ENCODE results near the gene SKAP1. TPM values are rescaled to one million over a fixed set of nuclear protein-coding genes. Genes with fewer than 3 reads are reported as not detected.
"Not testable (repeated sequence)": the region's sequence is repeated elsewhere in the genome, so short reads cannot be mapped to it uniquely, and the experiment has no call there.

Gene SKAP1
- total RNA-seq, 1 donor from 2014 or later: 51.9 TPM

DNA sequence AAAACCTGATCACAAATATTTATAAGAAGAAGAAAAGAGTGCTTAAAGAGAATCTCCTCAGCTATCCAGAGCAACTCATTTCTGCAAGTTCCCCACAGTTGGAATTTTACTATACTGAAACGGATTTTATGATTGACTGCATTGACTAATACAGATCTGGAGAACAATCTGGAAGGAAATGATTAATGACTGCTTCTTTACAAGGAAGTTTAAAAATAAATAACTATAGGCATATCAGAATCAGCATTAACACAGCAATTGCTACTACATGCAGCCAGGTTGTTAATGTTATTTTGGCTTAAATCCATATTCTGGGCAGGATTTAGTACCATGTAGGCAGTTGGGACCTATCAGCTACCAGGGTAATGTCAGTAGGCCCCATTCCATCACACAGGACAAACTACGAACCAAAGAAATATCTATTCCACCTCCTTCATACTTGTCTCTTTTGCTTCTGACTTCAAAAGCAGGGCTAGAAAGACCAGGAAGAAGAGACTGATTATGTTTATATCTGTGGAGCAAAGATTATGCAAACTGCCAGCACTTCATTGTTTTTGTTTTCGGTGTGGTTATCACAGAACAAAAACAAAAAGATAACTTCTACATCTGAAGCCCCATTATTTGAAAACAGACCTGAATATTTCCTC is 3.9 kb downstream of the SKAP1 start:
- Mint-ChIP-seq H3K4me1 (ENCODE audit: low read depth) (peaks cover 71% of the 10 kb centered on the region), H3K9me3 (no peaks in the 10 kb centered on the region), H3K4me3 (peak overlapping the region; percentile 74), H3K27me3 (ENCODE audit: insufficient read depth) (peaks cover 1% of the 10 kb centered on the region), H3K27ac (peak overlapping the region; percentile 99), H3K36me3 (ENCODE audit: low read depth) (peaks cover 17% of the 10 kb centered on the region)
- DNase-seq (ENCODE audit: low spot score): no peak
- intact Hi-C loops (cut with micrococcal nuclease): loop anchor here (10.0 kb wide), 1 partner anchor 769 kb away; no protein-coding TSS in a partner anchor

DNA sequence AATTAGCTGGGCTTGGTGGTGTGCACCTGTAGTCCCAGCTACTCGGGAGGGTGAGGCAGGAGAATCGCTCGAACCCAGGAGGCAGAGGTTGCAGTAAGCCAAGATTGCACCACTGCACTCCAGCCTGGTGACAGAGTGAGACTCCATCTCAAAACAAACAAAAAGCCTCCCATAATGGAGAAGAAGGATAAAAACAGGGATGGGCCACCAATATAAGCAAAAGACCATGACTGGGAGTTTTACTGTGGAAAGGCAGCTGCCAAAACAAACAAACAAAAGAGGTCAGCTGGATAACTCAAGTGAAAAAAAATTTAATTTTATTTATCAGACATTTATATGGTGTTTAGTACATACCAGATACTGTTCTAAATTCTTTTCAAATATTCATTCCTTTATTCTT is 8.0 kb downstream of the SKAP1 start:
- H3K27ac Mint-ChIP-seq; DNase-seq (ENCODE audit: low spot score); H3K4me3 Mint-ChIP-seq; H3K9me3 Mint-ChIP-seq; H3K27me3 Mint-ChIP-seq (ENCODE audit: insufficient read depth): not testable (repeated sequence)
- peaks cover 16% of the 10 kb centered on the region for H3K36me3 Mint-ChIP-seq (ENCODE audit: low read depth)
- intact Hi-C loops (cut with micrococcal nuclease): loop anchor here (10.0 kb wide), 1 partner anchor 773 kb away; no protein-coding TSS in a partner anchor
- H3K4me1 Mint-ChIP-seq (ENCODE audit: low read depth): peaks cover 56% of the 10 kb centered on the region

DNA sequence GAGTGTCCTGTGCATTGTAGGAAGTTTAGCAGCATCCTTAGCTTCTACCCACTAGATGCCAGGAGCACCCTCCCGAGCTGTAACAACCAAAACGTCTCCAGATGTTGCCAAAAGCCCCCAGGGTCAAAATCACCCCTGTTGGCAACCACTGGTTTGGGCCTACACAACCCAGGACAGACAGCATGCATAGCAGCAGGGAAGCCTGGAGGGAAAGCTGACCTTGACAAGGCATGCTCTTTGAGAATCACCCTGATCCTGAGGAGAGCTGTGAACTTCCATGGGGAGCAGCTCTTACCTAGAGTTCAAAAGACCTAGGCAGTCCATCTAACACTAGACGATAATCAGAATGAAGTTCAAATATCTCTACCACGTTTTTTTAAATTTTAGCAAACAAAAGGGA is 9.2 kb downstream of the SKAP1 start:
- Mint-ChIP-seq H3K9me3 (no peaks in the 10 kb centered on the region), H3K4me1 (ENCODE audit: low read depth) (peaks cover 56% of the 10 kb centered on the region), H3K27me3 (ENCODE audit: insufficient read depth) (no peaks in the 10 kb centered on the region), H3K36me3 (ENCODE audit: low read depth) (peaks cover 16% of the 10 kb centered on the region), H3K27ac (no peak overlapping the region), H3K4me3 (no peak overlapping the region)
- intact Hi-C loops (cut with micrococcal nuclease): loop anchor here (10.0 kb wide), 1 partner anchor 774 kb away; no protein-coding TSS in a partner anchor
- no peak for DNase-seq (ENCODE audit: low spot score)

DNA sequence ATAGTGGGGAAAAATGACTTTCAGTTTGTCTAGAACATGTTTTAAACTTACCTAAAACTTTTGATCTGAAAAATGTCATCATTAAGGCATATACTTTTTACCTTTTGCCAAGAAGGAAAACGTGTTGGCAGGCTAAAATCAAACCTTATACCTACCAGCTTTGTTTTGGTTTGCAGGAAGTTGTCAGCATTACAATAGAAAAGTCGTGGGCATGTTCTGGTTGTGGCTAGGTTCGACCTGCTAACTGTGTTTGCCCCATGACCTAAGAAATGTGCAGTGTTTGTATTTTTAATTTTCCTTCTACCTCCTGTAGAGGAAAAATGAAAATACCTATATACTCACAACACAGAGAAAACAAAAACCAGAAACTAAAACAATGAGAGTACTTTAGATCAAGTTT is 13.0 kb downstream of the SKAP1 start:
- H3K9me3 Mint-ChIP-seq: no peaks in the 10 kb centered on the region
- H3K4me3 Mint-ChIP-seq: peak overlapping the region; percentile 41
- no peak for DNase-seq (ENCODE audit: low spot score)
- H3K27ac Mint-ChIP-seq: peak overlapping the region; percentile 77
- no peaks in the 10 kb centered on the region for H3K27me3 Mint-ChIP-seq (ENCODE audit: insufficient read depth)
- intact Hi-C loops (cut with micrococcal nuclease): no loop called here
- peaks cover 77% of the 10 kb centered on the region for H3K4me1 Mint-ChIP-seq (ENCODE audit: low read depth)
- H3K36me3 Mint-ChIP-seq (ENCODE audit: low read depth): peaks cover 22% of the 10 kb centered on the region

DNA sequence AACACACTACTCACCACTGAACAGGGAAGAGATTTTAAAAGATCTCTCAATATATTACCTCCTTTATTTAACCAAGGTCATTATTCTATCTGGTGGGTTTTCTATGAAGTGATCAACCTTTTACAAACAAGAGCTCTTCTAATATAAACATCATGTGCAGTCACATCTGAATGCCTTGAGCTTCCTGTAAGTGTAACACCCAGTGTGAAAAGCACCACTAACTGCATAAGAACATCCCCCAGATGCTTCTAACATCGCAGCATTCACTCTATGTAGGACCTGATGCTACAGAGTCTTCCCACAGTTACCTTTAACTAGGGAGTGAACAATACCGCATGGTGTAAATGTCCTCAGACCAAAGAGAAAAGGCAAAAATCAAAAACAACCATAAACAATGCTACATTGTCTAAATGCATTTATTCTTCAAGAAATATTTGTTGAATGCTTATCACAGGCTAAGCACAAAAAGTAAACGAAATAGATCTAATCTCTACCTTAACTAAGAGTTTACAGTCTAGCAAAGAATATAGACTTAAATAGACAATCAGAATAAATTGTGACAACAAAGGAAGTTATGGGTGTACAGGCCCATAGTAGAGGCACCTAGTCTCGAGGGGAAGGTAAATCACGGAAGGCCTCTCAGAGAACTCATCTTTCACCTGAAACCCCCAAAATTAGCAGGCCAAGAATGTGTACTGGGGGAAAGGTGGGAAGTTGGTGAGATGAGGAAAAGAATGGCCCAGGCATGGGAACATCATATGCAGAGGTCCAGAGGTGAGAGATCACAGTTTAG is 16.2 kb downstream of the SKAP1 start:
- no peaks in the 10 kb centered on the region for H3K9me3 Mint-ChIP-seq
- no peaks in the 10 kb centered on the region for H3K27me3 Mint-ChIP-seq (ENCODE audit: insufficient read depth)
- H3K4me1 Mint-ChIP-seq (ENCODE audit: low read depth): peaks cover 82% of the 10 kb centered on the region
- peak overlapping the region; percentile 86 for H3K27ac Mint-ChIP-seq
- H3K36me3 Mint-ChIP-seq (ENCODE audit: low read depth): peaks cover 31% of the 10 kb centered on the region
- H3K4me3 Mint-ChIP-seq: peak overlapping the region; percentile 24
- intact Hi-C loops (cut with micrococcal nuclease): loop anchor here (1.0 to 5.0 kb wide), 7 partner anchors 15 to 165 kb away; partner anchors contain the start of gene HOXB4
- no peak for DNase-seq (ENCODE audit: low spot score)

DNA sequence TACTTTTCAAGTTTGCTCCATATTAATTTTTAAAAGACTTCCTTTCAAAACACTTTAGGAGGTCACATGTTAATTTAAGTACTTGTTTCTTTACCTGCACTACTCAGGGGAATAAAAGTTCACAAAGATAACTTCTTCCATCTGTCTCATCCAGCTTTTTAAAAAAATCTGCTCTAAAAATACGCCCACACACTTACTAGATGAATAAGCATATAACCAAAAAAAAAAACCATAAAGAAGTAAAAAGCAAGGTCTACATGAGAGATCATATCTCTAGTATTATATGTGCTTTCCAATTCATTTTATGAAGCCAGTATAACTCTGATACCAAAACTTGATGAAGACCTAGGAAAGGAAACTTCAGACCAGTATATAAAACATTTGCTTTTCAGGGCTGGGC is 17.2 kb downstream of the SKAP1 start:
- H3K4me3 Mint-ChIP-seq: peak overlapping the region; percentile 16
- peaks cover 81% of the 10 kb centered on the region for H3K4me1 Mint-ChIP-seq (ENCODE audit: low read depth)
- H3K27ac Mint-ChIP-seq: peak overlapping the region; percentile 87
- H3K36me3 Mint-ChIP-seq (ENCODE audit: low read depth): peaks cover 30% of the 10 kb centered on the region
- H3K27me3 Mint-ChIP-seq (ENCODE audit: insufficient read depth): no peaks in the 10 kb centered on the region
- H3K9me3 Mint-ChIP-seq: no peaks in the 10 kb centered on the region
- no peak for DNase-seq (ENCODE audit: low spot score)
- intact Hi-C loops (cut with micrococcal nuclease): loop anchor here (1.0 to 5.0 kb wide), 8 partner anchors 16 to 166 kb away; partner anchors contain the start of gene HOXB4

DNA sequence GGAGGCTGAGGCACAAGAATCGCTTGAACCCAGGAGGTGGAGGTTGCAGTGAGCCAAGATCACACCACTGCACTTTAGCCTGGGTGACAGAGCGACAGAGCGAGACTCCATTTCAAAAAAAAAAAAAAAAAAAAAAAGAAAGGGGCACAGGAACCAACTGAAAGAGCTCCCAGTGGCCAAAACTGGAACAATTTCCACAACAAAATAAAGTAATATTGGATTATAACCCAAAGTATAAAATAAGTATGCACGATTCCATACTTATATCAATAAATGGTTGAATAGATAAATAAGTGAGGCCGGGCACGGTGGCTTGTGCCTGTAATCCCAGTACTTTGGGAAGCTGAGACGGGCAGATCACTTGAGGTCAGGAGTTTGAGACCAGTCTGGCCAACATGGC is 19.2 kb downstream of the SKAP1 start:
- H3K4me3 Mint-ChIP-seq; H3K27me3 Mint-ChIP-seq (ENCODE audit: insufficient read depth); DNase-seq (ENCODE audit: low spot score); H3K9me3 Mint-ChIP-seq; H3K27ac Mint-ChIP-seq: not testable (repeated sequence)
- peaks cover 36% of the 10 kb centered on the region for H3K36me3 Mint-ChIP-seq (ENCODE audit: low read depth)
- intact Hi-C loops (cut with micrococcal nuclease): loop anchor here (5.0 kb wide), 2 partner anchors 39 to 131 kb away; no protein-coding TSS in a partner anchor
- peaks cover 77% of the 10 kb centered on the region for H3K4me1 Mint-ChIP-seq (ENCODE audit: low read depth)

DNA sequence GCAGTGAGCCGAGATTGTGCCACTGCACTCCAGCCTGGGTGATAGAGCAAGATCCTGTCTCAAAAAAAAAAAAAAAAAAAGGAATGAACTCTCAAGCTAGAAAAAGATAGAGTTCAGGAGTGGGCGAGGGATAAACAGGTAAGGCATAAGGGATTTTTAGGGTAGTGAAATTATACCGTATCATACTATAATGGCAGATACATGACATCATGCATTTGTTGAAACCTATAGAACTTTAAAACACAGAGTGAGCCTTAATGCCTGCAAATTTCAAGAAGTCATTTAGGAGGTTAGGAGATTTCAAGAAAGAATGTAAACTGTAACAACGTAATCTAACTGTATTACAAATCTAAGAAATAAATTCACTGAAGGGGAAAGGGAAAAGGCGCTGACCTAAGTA is 20.4 kb downstream of the SKAP1 start:
- Mint-ChIP-seq H3K4me3 (no peak overlapping the region), H3K27ac (no peak overlapping the region), H3K27me3 (ENCODE audit: insufficient read depth) (no peaks in the 10 kb centered on the region), H3K36me3 (ENCODE audit: low read depth) (peaks cover 39% of the 10 kb centered on the region), H3K9me3 (no peaks in the 10 kb centered on the region), H3K4me1 (ENCODE audit: low read depth) (peaks cover 65% of the 10 kb centered on the region)
- no peak for DNase-seq (ENCODE audit: low spot score)
- intact Hi-C loops (cut with micrococcal nuclease): loop anchor here (5.0 kb wide), 2 partner anchors 37 to 133 kb away; no protein-coding TSS in a partner anchor

DNA sequence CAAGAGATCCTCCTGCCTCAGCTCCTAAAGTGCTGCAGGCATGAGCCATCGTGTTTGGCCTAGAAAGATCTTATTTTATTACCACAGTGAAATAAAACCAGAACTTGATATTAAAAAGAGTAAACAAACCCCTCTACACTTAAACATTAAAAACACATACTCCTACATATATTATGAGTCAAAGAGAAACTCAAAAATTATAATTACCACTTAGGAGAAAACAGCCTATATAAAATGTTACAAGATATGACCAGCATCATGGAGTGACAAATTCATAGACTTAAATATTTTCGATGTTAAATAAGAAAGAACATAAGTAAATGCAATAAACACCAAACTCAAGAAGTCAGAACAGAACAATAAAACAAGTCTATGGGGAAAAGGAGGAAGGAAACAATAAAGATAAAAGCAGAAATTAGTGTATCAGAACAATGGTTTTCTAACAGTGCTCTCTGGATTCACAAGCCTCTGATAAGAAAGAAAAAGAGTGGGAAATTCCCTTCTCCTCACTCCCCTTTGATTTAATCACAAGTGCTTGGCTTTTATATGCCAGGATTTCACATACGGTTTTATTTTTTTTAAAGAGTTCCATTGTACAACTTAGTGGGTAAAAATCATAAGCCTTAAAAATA is 23.0 kb downstream of the SKAP1 start:
- peak overlapping the region; percentile 54 for H3K27ac Mint-ChIP-seq
- no peaks in the 10 kb centered on the region for H3K27me3 Mint-ChIP-seq (ENCODE audit: insufficient read depth)
- intact Hi-C loops (cut with micrococcal nuclease): no loop called here
- peaks cover 52% of the 10 kb centered on the region for H3K4me1 Mint-ChIP-seq (ENCODE audit: low read depth)
- H3K36me3 Mint-ChIP-seq (ENCODE audit: low read depth): peaks cover 41% of the 10 kb centered on the region
- peak overlapping the region; percentile 6 for H3K4me3 Mint-ChIP-seq
- DNase-seq (ENCODE audit: low spot score): no peak
- no peaks in the 10 kb centered on the region for H3K9me3 Mint-ChIP-seq

DNA sequence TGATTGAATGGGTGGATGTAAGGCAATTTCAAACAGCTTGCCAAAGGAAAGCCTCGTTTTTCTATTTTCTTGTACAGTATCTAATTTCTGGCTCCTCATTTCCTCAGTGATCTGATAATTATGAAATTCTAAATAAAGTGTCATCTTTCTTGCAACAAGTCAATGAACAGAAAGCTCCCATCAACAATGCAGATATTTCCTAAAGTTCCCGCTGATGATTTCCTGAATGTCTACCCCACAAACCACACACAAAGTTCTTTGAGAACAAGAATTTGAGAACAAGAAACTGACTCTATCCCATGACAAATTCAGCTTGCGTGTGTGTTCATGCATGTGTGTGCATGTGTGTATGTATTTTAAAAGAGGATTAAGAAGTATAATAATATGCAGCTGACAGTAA is 35.2 kb downstream of the SKAP1 start:
- H3K4me1 Mint-ChIP-seq (ENCODE audit: low read depth): peaks cover 11% of the 10 kb centered on the region
- no peak for DNase-seq (ENCODE audit: low spot score)
- peaks cover 34% of the 10 kb centered on the region for H3K36me3 Mint-ChIP-seq (ENCODE audit: low read depth)
- H3K27ac Mint-ChIP-seq: no peak overlapping the region
- intact Hi-C loops (cut with micrococcal nuclease): no loop called here
- no peaks in the 10 kb centered on the region for H3K9me3 Mint-ChIP-seq
- H3K27me3 Mint-ChIP-seq (ENCODE audit: insufficient read depth): no peaks in the 10 kb centered on the region
- no peak overlapping the region for H3K4me3 Mint-ChIP-seq

DNA sequence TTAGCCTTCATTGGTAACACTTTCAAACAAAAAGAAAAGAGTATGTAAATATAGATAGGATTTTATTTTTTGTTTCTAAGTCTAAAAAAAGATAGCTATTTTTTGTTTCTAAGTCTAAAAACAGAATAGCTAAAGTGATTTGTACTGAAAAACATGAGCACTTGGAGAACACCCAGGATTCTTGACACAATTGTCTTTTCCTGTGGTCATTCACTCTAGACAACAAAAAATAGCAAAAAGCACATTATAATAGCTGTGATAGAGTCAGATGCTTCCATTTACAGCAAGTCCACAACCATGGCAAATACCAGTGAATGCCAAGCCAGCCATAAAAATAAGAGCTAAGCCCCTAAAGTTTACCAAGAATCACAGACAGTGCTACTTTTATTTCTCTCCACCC is 36.7 kb downstream of the SKAP1 start:
- DNase-seq (ENCODE audit: low spot score): no peak
- H3K4me1 Mint-ChIP-seq (ENCODE audit: low read depth): peaks cover 15% of the 10 kb centered on the region
- no peak overlapping the region for H3K27ac Mint-ChIP-seq
- H3K9me3 Mint-ChIP-seq: no peaks in the 10 kb centered on the region
- peaks cover 30% of the 10 kb centered on the region for H3K36me3 Mint-ChIP-seq (ENCODE audit: low read depth)
- intact Hi-C loops (cut with micrococcal nuclease): no loop called here
- H3K27me3 Mint-ChIP-seq (ENCODE audit: insufficient read depth): no peaks in the 10 kb centered on the region
- no peak overlapping the region for H3K4me3 Mint-ChIP-seq

DNA sequence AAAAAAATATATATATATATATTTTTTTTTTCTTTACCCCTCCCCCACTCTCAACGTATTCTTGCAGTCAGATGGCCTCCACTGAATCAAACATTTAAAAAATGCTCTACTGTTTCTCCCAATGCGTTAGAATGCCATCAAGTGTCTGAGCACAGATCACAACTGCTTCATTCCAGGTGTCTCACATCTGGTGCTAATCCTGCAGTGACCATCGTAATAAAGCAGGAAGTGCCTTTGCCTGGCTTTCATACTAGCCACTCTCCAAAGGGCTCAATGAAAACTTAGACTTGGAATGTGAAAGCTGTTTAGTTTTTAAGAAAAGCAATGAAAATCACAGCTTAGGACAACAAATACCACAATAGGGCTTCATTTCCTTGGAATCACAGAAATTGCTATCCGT is 37.2 kb downstream of the SKAP1 start:
- intact Hi-C loops (cut with micrococcal nuclease): no loop called here
- no peak for DNase-seq (ENCODE audit: low spot score)
- Mint-ChIP-seq H3K4me1 (ENCODE audit: low read depth) (peaks cover 15% of the 10 kb centered on the region), H3K36me3 (ENCODE audit: low read depth) (peaks cover 30% of the 10 kb centered on the region), H3K9me3 (no peaks in the 10 kb centered on the region), H3K27ac (no peak overlapping the region), H3K4me3 (no peak overlapping the region), H3K27me3 (ENCODE audit: insufficient read depth) (no peaks in the 10 kb centered on the region)

DNA sequence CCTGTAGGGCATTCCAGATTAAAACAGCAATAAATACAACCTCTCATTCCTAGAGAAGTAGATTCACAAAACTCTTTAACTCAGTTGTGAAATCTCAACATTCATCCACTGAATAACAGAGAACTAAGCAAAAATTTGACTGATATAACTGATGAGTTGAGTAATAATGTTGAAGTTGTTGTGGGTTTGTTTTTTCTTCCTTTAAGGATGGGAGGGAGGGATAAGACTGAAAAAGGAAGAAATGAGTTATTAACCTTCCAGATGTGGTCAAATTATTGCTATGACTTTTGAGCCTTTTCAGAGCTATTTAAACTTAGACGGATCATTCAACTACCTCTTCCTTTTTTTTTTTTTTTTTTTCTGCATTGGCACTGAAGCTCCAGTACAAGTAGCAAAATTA is 38.6 kb downstream of the SKAP1 start:
- H3K4me1 Mint-ChIP-seq (ENCODE audit: low read depth): peaks cover 20% of the 10 kb centered on the region
- H3K36me3 Mint-ChIP-seq (ENCODE audit: low read depth): peaks cover 31% of the 10 kb centered on the region
- no peak overlapping the region for H3K27ac Mint-ChIP-seq
- H3K27me3 Mint-ChIP-seq (ENCODE audit: insufficient read depth): no peaks in the 10 kb centered on the region
- H3K9me3 Mint-ChIP-seq: no peaks in the 10 kb centered on the region
- no peak overlapping the region for H3K4me3 Mint-ChIP-seq
- no peak for DNase-seq (ENCODE audit: low spot score)
- intact Hi-C loops (cut with micrococcal nuclease): loop anchor here (1.0 kb wide), 1 partner anchor 21 kb away; no protein-coding TSS in a partner anchor
